Kidney (tissue), 14 donors: ENCODE data around the gene SPRY4. TPM values are rescaled to one million over a fixed set of nuclear protein-coding genes. Genes with fewer than 3 reads are reported as not detected.

Experiments
- DNase-seq, 5 donors: peaks; one replicate each; pipeline ENCODE4 v3.0.0-alpha.2; 2013 to 2020
- FAIRE-seq: peaks from 2 replicates; lab custom pipeline; 2012; peaks lifted over from hg19 to GRCh38; lab: Jason Lieb, UNC
- H3K27ac ChIP-seq, 2 donors: one replicate each; pipeline ENCODE4 v1.7.0; 2013; ENCODE audit warnings: low read depth in 2 of 2, low read length in 2 of 2, inconsistent platforms in 1 of 2
- H3K27me3 ChIP-seq: one replicate; pipeline ENCODE4 v1.7.1; 2013; ENCODE audit warnings: low read length, inconsistent platforms; ENCODE audit not compliant: control insufficient read depth, insufficient read depth
- H3K36me3 ChIP-seq, 3 donors: one replicate each; pipeline versions ENCODE4 v1.7.0 to v1.7.1; 2013; ENCODE audit warnings: low read length in 3 of 3, control low read depth in 1 of 3, inconsistent platforms in 1 of 3; ENCODE audit not compliant: insufficient read depth in 3 of 3, control insufficient read depth in 2 of 3
- H3K4me1 ChIP-seq, 3 donors: one replicate each; pipeline versions ENCODE4 v1.7.0 to v1.7.1; 2013; ENCODE audit warnings: low read length in 3 of 3, inconsistent platforms in 1 of 3, low read depth in 1 of 3; ENCODE audit not compliant: control insufficient read depth in 2 of 3, insufficient read depth in 2 of 3
- H3K4me3 ChIP-seq, 3 donors: one replicate each; pipeline versions ENCODE4 v1.7.0 to v1.8.1; 2013; ENCODE audit warnings: low read length in 3 of 3, control low read depth in 1 of 3, inconsistent platforms in 1 of 3
- H3K9ac ChIP-seq, 3 donors: one replicate each; pipeline versions ENCODE4 v1.7.0 to v1.7.1; 2013; ENCODE audit warnings: low read length in 3 of 3, control low read depth in 1 of 3, inconsistent platforms in 1 of 3
- H3K9me3 ChIP-seq, 3 donors: one replicate each; pipeline versions ENCODE4 v1.7.0 to v1.7.1; 2013; ENCODE audit warnings: low read length in 3 of 3, control low read depth in 1 of 3, inconsistent platforms in 1 of 3; ENCODE audit not compliant: control insufficient read depth in 2 of 3, insufficient read depth in 1 of 3
- intact Hi-C: fragments of 100-400 bp; cut with DNase I; formaldehyde crosslinking; loops from one replicate; pipeline ENCODE4 v1.11.1; 2022
- polyA plus RNA-seq: library from polyadenylated mRNA; stranded (reverse); fragments of 350-450 nt; fragmentation: Illumina TruSeq; extraction: RNeasy Lipid Tissue Mini Kit (QIAGEN cat#74804); gene quantifications from one replicate; pipeline ENCODE4 v1.2.3, GENCODE V29; 2014; ENCODE audit warnings: low read depth, low replicate concordance; ENCODE audit not compliant: insufficient read depth
- total RNA-seq: library from RNA; stranded (reverse); fragmentation: NEBNext Ultra II Directional; extraction: Animal tissue kit (Norgen Biotek cat#: 25700); gene quantifications from one replicate; pipeline ENCODE4 v1.2.1, GENCODE V29; 2021
- TF ChIP-seq, protein P1 (sequence below): IDR thresholded peaks from 3 replicates; pipeline ENCODE4 v1.5.1; 2012; ENCODE audit warnings: mild to moderate bottlenecking, moderate library complexity, borderline replicate concordance; ENCODE audit not compliant: insufficient read depth; ENCODE audit errors: extremely low read depth
- donor health status: control.
- donor health status: control.
- donor health status: control.
- donor health status: control.
- donor health status: control.
- donor health status: DM: yes; HTN: yes; CAD: no.
- donor health status: Normal renal cell carcinoma (clear cell type).

Gene SPRY4
- total and polyA plus RNA-seq, 2 donors from 2014 or later: 6.0 to 16.6 TPM

DNA sequence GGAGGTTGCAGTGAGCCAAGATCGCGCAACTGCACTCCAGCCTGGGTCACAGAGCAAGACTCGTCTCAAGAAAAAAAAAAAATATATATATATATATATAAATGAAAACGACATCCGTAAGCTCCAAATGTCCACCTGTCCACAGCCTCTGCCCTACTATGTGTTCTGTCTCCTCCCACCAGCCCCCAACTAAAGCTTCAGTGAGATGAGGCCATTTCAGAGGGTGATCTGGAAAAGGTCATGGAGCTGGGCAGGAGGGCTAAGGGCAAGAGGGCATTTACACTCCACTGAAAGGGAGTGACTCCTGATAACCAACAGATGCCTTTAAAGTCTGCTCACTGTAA lies 2.4 kb downstream of the SPRY4 start:
- intact Hi-C loops: loop anchor here (10.0 kb wide), 1 partner anchor 222 kb away; no protein-coding TSS in a partner anchor
- no peaks in the 10 kb centered on the region for H3K27me3 ChIP-seq
- H3K36me3 ChIP-seq: peaks cover 0 to 8% (median 0%) of the 10 kb centered on the region in 3 donors
- TF ChIP-seq, protein P1, sequence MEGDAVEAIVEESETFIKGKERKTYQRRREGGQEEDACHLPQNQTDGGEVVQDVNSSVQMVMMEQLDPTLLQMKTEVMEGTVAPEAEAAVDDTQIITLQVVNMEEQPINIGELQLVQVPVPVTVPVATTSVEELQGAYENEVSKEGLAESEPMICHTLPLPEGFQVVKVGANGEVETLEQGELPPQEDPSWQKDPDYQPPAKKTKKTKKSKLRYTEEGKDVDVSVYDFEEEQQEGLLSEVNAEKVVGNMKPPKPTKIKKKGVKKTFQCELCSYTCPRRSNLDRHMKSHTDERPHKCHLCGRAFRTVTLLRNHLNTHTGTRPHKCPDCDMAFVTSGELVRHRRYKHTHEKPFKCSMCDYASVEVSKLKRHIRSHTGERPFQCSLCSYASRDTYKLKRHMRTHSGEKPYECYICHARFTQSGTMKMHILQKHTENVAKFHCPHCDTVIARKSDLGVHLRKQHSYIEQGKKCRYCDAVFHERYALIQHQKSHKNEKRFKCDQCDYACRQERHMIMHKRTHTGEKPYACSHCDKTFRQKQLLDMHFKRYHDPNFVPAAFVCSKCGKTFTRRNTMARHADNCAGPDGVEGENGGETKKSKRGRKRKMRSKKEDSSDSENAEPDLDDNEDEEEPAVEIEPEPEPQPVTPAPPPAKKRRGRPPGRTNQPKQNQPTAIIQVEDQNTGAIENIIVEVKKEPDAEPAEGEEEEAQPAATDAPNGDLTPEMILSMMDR: no peak
- FAIRE-seq: no peak
- peak overlapping the region in 2 of 3 donors; percentile 30 to 92 for H3K9ac ChIP-seq
- no peak for DNase-seq
- H3K27ac ChIP-seq: peak overlapping the region in 1 of 2 donors; percentile 57
- H3K4me3 ChIP-seq: peak overlapping the region; percentile 74 to 90 (median 78)
- peaks cover 0 to 26% (median 6%) of the 10 kb centered on the region in 3 donors for H3K4me1 ChIP-seq
- no peaks in the 10 kb centered on the region for H3K9me3 ChIP-seq

DNA sequence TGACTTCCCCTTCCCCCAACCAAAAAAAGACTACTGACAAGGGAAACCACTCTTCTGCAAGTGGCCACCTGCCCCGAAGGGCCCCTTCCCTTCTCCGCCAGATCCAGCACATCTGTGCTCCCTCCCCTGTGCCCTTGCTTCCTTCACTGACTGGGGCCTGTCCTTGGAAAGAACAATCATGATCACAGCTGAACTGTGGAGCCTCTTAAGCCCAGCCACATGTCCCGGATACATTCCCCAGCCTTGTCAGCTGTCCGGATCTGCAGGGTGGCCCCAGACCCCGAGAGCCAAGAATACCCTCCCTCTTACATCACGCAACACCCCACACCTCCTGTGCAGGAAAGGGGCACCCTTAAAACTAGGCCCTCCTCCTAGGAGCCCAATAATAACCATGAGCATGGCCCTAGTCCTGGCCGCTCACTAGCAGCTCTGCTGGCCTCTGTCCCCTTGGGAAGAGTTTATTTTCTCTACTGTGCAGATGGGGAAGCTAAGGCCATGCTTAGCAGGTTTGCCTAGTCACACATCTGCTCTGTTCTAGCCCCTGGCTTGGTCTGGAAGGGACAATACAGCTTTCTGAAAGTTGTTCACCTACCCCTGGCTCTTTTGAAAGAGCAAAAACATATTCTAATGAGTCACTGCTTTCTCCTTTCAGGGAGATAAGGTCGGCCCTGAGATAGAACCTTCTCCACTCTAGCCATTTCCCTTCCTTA lies 3.8 kb downstream of the SPRY4 start:
- FAIRE-seq: no peak
- Histone ChIP-seq H3K4me1 (peaks cover 0 to 26% (median 15%) of the 10 kb centered on the region in 3 donors), H3K27ac (peak overlapping the region; percentile 51 to 60), H3K36me3 (peaks cover 0 to 12% (median 0%) of the 10 kb centered on the region in 3 donors), H3K27me3 (no peaks in the 10 kb centered on the region), H3K9me3 (no peaks in the 10 kb centered on the region), H3K4me3 (peak overlapping the region; percentile 5 to 47 (median 23)), H3K9ac (peak overlapping the region in 1 of 3 donors; percentile 21)
- intact Hi-C loops: loop anchor here (10.0 kb wide), 1 partner anchor 224 kb away; no protein-coding TSS in a partner anchor
- TF ChIP-seq, protein P1: no peak
- peak in 2 of 5 donors; percentile 31 to 64 for DNase-seq

- Histone ChIP-seq H3K4me3 (peak overlapping the region in 2 of 3 donors; percentile 5 to 47), H3K9ac (peak overlapping the region in 1 of 3 donors; percentile 21), H3K4me1 (peaks cover 4 to 32% (median 19%) of the 10 kb centered on the region in 3 donors), H3K36me3 (peaks cover 0 to 12% (median 0%) of the 10 kb centered on the region in 3 donors), H3K27me3 (no peaks in the 10 kb centered on the region), H3K9me3 (no peaks in the 10 kb centered on the region), H3K27ac (peak overlapping the region; percentile 51 to 60)
- FAIRE-seq (no peak), DNase-seq (peak in 1 of 5 donors; percentile 61)
- TF ChIP-seq, protein P1: no peak
- intact Hi-C loops: loop anchor here (10.0 kb wide), 1 partner anchor 224 kb away; no protein-coding TSS in a partner anchor
These were observed 4.4 kb downstream of the SPRY4 start for GRCh38 chr5:142320430-142320738.
